ENCODE results near the gene KCNK5.

Gene KCNK5

DNA sequence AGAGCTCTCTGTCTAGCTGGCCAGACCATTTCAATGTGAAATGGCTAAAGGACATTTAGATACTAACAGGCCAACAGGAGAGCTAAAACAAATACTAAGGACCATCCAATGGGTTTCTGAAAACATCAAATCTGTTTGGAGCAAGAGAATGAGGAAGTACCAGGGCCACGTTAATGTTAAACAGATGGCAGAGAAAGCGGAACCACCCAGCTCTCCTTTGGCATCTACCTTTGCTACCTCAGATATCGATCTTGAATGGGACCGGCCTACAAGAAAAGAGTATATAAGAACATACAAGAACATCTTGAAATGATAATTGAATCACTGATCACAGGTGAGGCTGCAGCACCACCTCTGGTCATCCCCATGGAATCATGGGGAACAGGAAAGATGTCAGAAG, 31.8 kb downstream of the KCNK5 start:
- H3K9ac ChIP-seq (ENCODE audit: low read length in 2 of 2), result no peak overlapping the region
- H3K4me3 ChIP-seq (ENCODE audit: low read length in 2 of 2), result no peak overlapping the region
- H3K27ac ChIP-seq (ENCODE audit: low read length), result no peak overlapping the region
- H3K9me3 ChIP-seq (ENCODE audit: control insufficient read depth in 2 of 2, low read length in 2 of 2), result no peaks in the 10 kb centered on the region
- no peaks in the 10 kb centered on the region for H3K4me1 ChIP-seq (ENCODE audit: control insufficient read depth, insufficient read depth, low read length)
- H3K27me3 ChIP-seq (ENCODE audit: control insufficient read depth in 1 of 2, insufficient read depth in 2 of 2, low read length in 2 of 2), result peaks cover 0 to 2% of the 10 kb centered on the region in 2 donors
- H3K36me3 ChIP-seq (ENCODE audit: control insufficient read depth in 2 of 2, insufficient read depth in 2 of 2, low read length in 2 of 2), result no peaks in the 10 kb centered on the region

GRCh38 chr6:39196673-39197091, 32.6 kb downstream of the KCNK5 start:
- no peak overlapping the region for H3K9ac ChIP-seq (ENCODE audit: low read length in 2 of 2)
- H3K27ac ChIP-seq (ENCODE audit: low read length), result no peak overlapping the region

DNA sequence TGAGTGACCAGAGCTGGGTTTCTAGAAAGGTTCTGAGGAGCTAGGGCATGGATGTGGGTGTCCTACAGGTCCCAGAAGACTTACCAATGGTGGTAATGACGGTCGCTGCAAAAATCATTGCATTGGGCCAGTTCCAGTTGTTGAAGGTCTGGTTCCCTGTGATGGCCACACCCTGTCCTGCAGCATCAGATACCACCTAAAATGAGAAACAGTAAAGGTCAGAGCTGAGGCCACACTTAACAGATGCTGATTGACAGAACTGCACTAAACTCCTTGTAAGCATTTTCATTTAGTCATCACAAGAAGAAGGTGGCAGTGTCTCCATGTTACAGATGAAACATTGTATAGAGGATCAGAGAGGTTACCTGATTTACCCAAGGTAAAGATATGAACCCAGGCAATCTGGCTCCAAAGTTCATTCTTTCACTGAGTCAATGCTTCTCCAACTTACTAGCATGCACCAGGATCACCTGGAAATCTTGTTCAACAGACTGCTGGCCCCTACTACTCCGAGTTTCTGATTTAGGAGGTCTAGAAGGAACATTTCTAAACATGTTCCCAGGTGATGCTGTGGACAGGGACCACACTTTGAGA, 33.4 kb downstream of the KCNK5 start:
- peaks cover 0 to 2% of the 10 kb centered on the region in 2 donors for H3K27me3 ChIP-seq (ENCODE audit: control insufficient read depth in 1 of 2, insufficient read depth in 2 of 2, low read length in 2 of 2)
- no peak overlapping the region for H3K4me3 ChIP-seq (ENCODE audit: low read length in 2 of 2)
- H3K36me3 ChIP-seq (ENCODE audit: control insufficient read depth in 2 of 2, insufficient read depth in 2 of 2, low read length in 2 of 2), result no peaks in the 10 kb centered on the region
- no peaks in the 10 kb centered on the region for H3K9me3 ChIP-seq (ENCODE audit: control insufficient read depth in 2 of 2, low read length in 2 of 2)
- H3K9ac ChIP-seq (ENCODE audit: low read length in 2 of 2), result no peak overlapping the region
- H3K4me1 ChIP-seq (ENCODE audit: control insufficient read depth, insufficient read depth, low read length), result no peaks in the 10 kb centered on the region
- no peak overlapping the region for H3K27ac ChIP-seq (ENCODE audit: low read length)

More at GRCh38 chr6:39196673-39197091, 32.6 kb downstream of the KCNK5 start:
- peaks cover 0 to 2% of the 10 kb centered on the region in 2 donors for H3K27me3 ChIP-seq (ENCODE audit: control insufficient read depth in 1 of 2, insufficient read depth in 2 of 2, low read length in 2 of 2)
- H3K9me3 ChIP-seq (ENCODE audit: control insufficient read depth in 2 of 2, low read length in 2 of 2), result no peaks in the 10 kb centered on the region
- no peaks in the 10 kb centered on the region for H3K4me1 ChIP-seq (ENCODE audit: control insufficient read depth, insufficient read depth, low read length)
- no peak overlapping the region for H3K4me3 ChIP-seq (ENCODE audit: low read length in 2 of 2)
- H3K36me3 ChIP-seq (ENCODE audit: control insufficient read depth in 2 of 2, insufficient read depth in 2 of 2, low read length in 2 of 2), result no peaks in the 10 kb centered on the region

GRCh38 chr6:39194466-39194865, 34.8 kb downstream of the KCNK5 start:
- H3K36me3 ChIP-seq (ENCODE audit: control insufficient read depth in 2 of 2, insufficient read depth in 2 of 2, low read length in 2 of 2), result no peaks in the 10 kb centered on the region
- H3K9me3 ChIP-seq (ENCODE audit: control insufficient read depth in 2 of 2, low read length in 2 of 2), result no peaks in the 10 kb centered on the region
- H3K27ac ChIP-seq (ENCODE audit: low read length), result no peak overlapping the region
- peaks cover 2 to 3% of the 10 kb centered on the region in 2 donors for H3K27me3 ChIP-seq (ENCODE audit: control insufficient read depth in 1 of 2, insufficient read depth in 2 of 2, low read length in 2 of 2)
- no peaks in the 10 kb centered on the region for H3K4me1 ChIP-seq (ENCODE audit: control insufficient read depth, insufficient read depth, low read length)
- no peak overlapping the region for H3K9ac ChIP-seq (ENCODE audit: low read length in 2 of 2)
- H3K4me3 ChIP-seq (ENCODE audit: low read length in 2 of 2), result no peak overlapping the region

- H3K4me1 ChIP-seq (ENCODE audit: control insufficient read depth, insufficient read depth, low read length), result no peaks in the 10 kb centered on the region
- H3K36me3 ChIP-seq (ENCODE audit: control insufficient read depth in 2 of 2, insufficient read depth in 2 of 2, low read length in 2 of 2), result no peaks in the 10 kb centered on the region
- H3K27me3 ChIP-seq (ENCODE audit: control insufficient read depth in 1 of 2, insufficient read depth in 2 of 2, low read length in 2 of 2), result peaks cover 2 to 3% of the 10 kb centered on the region in 2 donors
- H3K27ac ChIP-seq (ENCODE audit: low read length), result no peak overlapping the region
- H3K9ac ChIP-seq (ENCODE audit: low read length in 2 of 2), result no peak overlapping the region
- no peak overlapping the region for H3K4me3 ChIP-seq (ENCODE audit: low read length in 2 of 2)
- H3K9me3 ChIP-seq (ENCODE audit: control insufficient read depth in 2 of 2, low read length in 2 of 2), result no peaks in the 10 kb centered on the region
Measured at GRCh38 chr6:39193201-39193791, 36.0 kb downstream of the KCNK5 start.

DNA sequence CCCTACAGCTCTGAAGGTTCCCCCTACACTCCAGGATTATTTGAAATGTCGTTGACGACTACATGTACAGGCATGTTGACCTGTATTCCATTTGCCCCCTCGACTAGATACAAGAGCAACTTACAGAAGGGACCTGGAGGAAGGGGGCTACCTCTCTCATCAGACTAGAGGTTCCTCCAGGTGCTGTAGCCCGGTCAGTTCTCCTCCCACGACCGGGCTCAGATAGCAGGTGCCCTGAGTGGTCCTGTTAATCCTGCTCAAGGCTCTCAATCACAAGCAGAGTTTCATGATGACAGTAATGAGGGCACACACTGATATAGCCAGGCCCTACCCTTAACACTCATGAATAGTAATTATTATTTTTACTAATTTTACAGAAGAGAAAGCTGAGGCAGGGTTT, 36.5 kb downstream of the KCNK5 start:
- no peak overlapping the region for H3K9ac ChIP-seq (ENCODE audit: low read length in 2 of 2)
- no peaks in the 10 kb centered on the region for H3K4me1 ChIP-seq (ENCODE audit: control insufficient read depth, insufficient read depth, low read length)
- no peak overlapping the region for H3K27ac ChIP-seq (ENCODE audit: low read length)
- no peak overlapping the region for H3K4me3 ChIP-seq (ENCODE audit: low read length in 2 of 2)
- no peaks in the 10 kb centered on the region for H3K36me3 ChIP-seq (ENCODE audit: control insufficient read depth in 2 of 2, insufficient read depth in 2 of 2, low read length in 2 of 2)
- no peaks in the 10 kb centered on the region for H3K9me3 ChIP-seq (ENCODE audit: control insufficient read depth in 2 of 2, low read length in 2 of 2)
- peaks cover 2 to 3% of the 10 kb centered on the region in 2 donors for H3K27me3 ChIP-seq (ENCODE audit: control insufficient read depth in 1 of 2, insufficient read depth in 2 of 2, low read length in 2 of 2)

DNA sequence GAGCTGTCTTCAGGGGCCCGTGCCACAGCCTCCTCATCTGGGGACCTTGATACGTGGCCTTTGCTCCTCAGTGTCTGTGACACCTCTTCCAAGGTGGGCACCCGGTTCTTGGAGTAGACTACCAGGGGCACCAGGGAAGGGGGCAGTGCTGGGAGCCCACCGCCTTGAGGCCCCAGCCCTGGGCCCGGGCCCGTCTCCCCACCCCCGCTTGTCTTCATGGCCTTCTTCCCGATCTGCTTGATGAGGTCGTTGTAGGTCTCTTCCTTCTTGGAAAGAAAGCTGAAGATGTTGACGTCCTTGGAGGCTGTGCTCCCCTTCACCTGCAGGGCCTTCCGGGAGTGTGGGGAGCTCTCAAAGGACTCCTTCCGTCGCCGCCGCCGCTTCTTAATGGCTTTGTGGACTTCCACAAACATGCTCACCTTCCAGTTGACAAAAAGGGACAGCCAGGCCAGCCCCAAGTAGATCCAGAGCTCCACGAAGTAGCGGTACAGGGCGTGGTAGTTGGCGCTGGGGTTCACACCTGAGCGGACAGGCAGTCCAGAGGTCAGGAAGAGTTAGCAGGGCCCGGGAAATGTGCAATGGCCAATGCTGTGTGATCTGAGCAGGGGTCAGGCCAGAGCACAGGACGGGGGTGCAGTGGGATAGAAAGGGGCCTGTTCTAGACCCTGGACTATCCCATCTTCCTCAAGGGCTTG, 37.9 kb downstream of the KCNK5 start:
- H3K9me3 ChIP-seq (ENCODE audit: control insufficient read depth in 2 of 2, low read length in 2 of 2), result no peaks in the 10 kb centered on the region
- no peak overlapping the region for H3K9ac ChIP-seq (ENCODE audit: low read length in 2 of 2)
- no peak overlapping the region for H3K27ac ChIP-seq (ENCODE audit: low read length)
- no peaks in the 10 kb centered on the region for H3K36me3 ChIP-seq (ENCODE audit: control insufficient read depth in 2 of 2, insufficient read depth in 2 of 2, low read length in 2 of 2)
- H3K4me1 ChIP-seq (ENCODE audit: control insufficient read depth, insufficient read depth, low read length), result no peaks in the 10 kb centered on the region
- H3K4me3 ChIP-seq (ENCODE audit: low read length in 2 of 2), result no peak overlapping the region
- H3K27me3 ChIP-seq (ENCODE audit: control insufficient read depth in 1 of 2, insufficient read depth in 2 of 2, low read length in 2 of 2), result peaks cover 2 to 3% of the 10 kb centered on the region in 2 donors

DNA sequence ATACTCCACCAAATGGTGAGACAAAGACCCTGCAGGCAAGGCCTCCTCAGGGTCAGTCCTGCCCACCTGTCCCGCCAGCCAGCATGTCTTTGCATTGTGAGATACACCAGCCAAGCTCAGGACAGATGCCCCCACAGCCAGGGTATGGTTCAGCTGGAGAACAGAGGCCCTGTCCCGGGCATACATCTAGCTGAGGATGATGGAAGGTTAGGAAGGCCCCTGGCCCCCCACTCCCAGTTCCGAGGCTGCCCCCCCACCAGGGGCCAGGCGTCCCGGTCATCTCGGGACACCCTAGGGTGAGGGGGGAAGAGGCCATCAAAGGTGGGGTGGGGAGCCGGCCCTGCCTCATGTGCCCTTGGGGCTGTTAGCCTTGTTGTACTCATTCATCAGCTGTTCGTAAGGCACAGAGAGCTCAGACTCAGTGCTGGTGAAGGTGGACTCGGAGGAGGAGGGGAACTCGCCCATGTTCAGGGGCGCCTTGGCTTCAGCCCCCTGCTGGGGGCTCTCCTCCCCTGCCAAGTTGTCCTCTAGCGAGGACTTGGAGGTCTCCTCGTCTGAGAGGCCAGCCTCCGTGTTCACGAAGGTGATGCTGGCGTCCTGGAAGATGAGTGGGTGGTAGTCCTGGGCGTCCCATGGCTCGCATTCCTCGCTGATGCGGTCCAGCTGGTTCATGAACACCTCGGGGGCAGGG, 38.6 kb downstream of the KCNK5 start:
- Histone ChIP-seq H3K27ac (ENCODE audit: low read length) (no peak overlapping the region), H3K9me3 (ENCODE audit: control insufficient read depth in 2 of 2, low read length in 2 of 2) (no peaks in the 10 kb centered on the region), H3K27me3 (ENCODE audit: control insufficient read depth in 1 of 2, insufficient read depth in 2 of 2, low read length in 2 of 2) (peaks cover 2 to 3% of the 10 kb centered on the region in 2 donors), H3K4me1 (ENCODE audit: control insufficient read depth, insufficient read depth, low read length) (no peaks in the 10 kb centered on the region), H3K36me3 (ENCODE audit: control insufficient read depth in 2 of 2, insufficient read depth in 2 of 2, low read length in 2 of 2) (no peaks in the 10 kb centered on the region), H3K9ac (ENCODE audit: low read length in 2 of 2) (no peak overlapping the region), H3K4me3 (ENCODE audit: low read length in 2 of 2) (no peak overlapping the region)

- H3K36me3 ChIP-seq (ENCODE audit: control insufficient read depth in 2 of 2, insufficient read depth in 2 of 2, low read length in 2 of 2), result no peaks in the 10 kb centered on the region
Measured at GRCh38 chr6:39189915-39190544, 39.2 kb downstream of the KCNK5 start.

GRCh38 chr6:39189131-39189530, 40.1 kb downstream of the KCNK5 start:
- no peaks in the 10 kb centered on the region for H3K36me3 ChIP-seq (ENCODE audit: control insufficient read depth in 2 of 2, insufficient read depth in 2 of 2, low read length in 2 of 2)
- H3K9ac ChIP-seq (ENCODE audit: low read length in 2 of 2), result no peak overlapping the region
- H3K4me1 ChIP-seq (ENCODE audit: control insufficient read depth, insufficient read depth, low read length), result no peaks in the 10 kb centered on the region
- no peaks in the 10 kb centered on the region for H3K9me3 ChIP-seq (ENCODE audit: control insufficient read depth in 2 of 2, low read length in 2 of 2)
- H3K4me3 ChIP-seq (ENCODE audit: low read length in 2 of 2), result no peak overlapping the region
- no peak overlapping the region for H3K27ac ChIP-seq (ENCODE audit: low read length)
- peaks cover 2 to 3% of the 10 kb centered on the region in 2 donors for H3K27me3 ChIP-seq (ENCODE audit: control insufficient read depth in 1 of 2, insufficient read depth in 2 of 2, low read length in 2 of 2)

More at GRCh38 chr6:39189915-39190544, 39.2 kb downstream of the KCNK5 start:
- Histone ChIP-seq H3K27ac (ENCODE audit: low read length) (no peak overlapping the region), H3K9ac (ENCODE audit: low read length in 2 of 2) (no peak overlapping the region), H3K9me3 (ENCODE audit: control insufficient read depth in 2 of 2, low read length in 2 of 2) (no peaks in the 10 kb centered on the region), H3K4me3 (ENCODE audit: low read length in 2 of 2) (no peak overlapping the region), H3K27me3 (ENCODE audit: control insufficient read depth in 1 of 2, insufficient read depth in 2 of 2, low read length in 2 of 2) (peaks cover 2 to 3% of the 10 kb centered on the region in 2 donors), H3K4me1 (ENCODE audit: control insufficient read depth, insufficient read depth, low read length) (no peaks in the 10 kb centered on the region)

Data from stomach smooth muscle (tissue), 2 donors.